ENCODE measurements around the gene AP2A2.

DNA sequence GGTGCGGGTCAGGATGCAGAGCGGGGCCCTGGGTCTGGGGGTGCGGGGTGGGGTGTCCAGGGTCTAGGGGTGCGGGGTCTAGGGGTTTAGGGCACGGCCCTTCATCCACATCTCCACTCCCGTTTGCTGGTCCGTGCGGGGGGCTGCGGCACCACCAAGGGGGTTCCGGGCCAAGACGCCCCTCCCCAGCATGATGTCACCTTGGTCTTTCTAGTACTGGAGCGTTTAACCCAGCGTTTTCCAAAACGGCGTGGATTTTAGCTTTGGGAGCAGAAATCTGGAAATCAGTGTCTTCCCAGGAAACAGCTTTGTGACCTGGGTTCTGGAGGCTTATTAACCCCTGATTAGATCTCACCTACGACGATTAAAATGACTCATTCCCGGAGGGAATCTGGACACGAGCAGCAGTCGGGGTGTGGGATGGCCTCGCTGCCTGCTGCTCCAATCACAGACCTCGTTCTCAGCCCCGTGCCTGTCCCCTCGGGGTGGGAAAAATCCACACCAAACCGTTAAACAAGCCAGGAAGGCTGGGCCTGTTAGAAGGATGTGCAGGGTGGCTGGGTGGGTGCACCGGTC, 759 bp downstream of the AP2A2 start:
- TF ChIP-seq CTCF (IDR thresholded peaks at IDR 0.05 in 8 of 11, conservative IDR thresholded peaks at IDR 0.05 in 3 of 11) (no peak), POLR2A (IDR thresholded peaks at IDR 0.05) (no peak)
